ENCODE measurements around the gene TNIK. TPM values are rescaled to one million over a fixed set of nuclear protein-coding genes. Genes with fewer than 3 reads are reported as not detected.
A peak's percentile ranks its signal among the peaks of the same experiment; 100 is the strongest.

TNIK gene
- total RNA-seq, 1 experiment from 2014 or later, result 10.4 TPM

DNA sequence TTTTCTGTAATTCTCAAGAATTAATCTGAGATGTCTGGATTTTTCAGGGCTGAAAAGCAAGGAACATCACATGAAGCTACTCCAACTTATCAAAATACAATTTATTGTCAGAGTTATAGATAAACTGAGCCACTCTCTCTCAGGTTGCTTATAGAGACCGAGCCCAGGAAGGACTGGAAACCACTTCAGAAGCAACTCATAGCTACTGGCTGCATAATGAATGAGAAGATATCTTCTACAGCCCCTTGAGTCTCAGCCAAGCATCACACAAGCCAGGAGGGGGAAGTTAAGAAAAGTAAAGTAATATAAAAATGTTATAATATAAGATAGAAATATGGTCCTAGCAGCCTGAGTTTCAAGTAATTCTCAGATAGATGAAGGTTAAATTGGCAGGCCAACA is 186.0 kb downstream of the TNIK start:
- no peak for DNase-seq (ENCODE audit: low read depth, low spot score)
- in situ Hi-C loops (cut with HindIII; ENCODE audit: low pct_unique_long_range_greater_than_20kb, low sequenced_read_pairs), result no loop called here

DNA sequence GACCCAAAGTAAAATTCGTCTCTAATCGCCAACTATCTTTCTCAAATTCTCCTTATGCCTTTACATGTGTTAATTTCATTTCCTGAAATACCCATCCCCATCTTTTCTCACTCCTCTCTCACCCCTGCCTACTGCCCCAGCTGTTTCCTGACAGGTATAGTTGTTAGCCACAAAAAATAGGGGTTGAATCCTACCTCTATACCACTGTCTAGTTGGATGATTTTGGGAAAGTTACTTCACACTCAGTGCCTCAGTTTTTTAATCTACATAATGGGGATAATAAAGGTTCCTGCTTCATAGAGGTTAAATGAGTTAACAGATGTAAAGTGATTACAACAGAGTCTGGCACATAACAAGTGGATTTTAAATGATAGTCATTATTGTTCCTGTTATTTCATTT is 189.7 kb downstream of the TNIK start:
- in situ Hi-C loops (cut with HindIII; ENCODE audit: low pct_unique_long_range_greater_than_20kb, low sequenced_read_pairs), result no loop called here
- no peak for DNase-seq (ENCODE audit: low read depth, low spot score)

DNA sequence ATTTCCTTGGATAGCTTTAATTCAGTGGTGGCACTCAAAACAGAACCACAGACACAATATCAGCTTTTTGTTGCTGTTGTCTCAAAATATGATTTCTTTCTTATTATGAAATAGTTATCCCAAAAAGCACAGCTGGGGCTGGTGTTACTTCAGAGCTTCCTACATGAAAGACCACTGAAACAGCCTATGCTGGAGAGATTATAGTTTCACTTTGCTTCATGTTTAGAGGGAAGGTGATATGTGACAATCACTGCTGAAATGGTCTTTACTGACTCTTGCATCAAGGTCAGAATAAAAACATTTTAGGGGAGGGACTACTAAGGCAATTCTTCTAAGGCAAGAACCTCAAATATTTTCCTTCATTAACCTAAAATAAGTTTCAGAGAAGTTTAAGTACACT is 190.7 kb downstream of the TNIK start:
- in situ Hi-C loops (cut with HindIII; ENCODE audit: low pct_unique_long_range_greater_than_20kb, low sequenced_read_pairs), result no loop called here
- DNase-seq (ENCODE audit: low read depth, low spot score), result no peak

DNA sequence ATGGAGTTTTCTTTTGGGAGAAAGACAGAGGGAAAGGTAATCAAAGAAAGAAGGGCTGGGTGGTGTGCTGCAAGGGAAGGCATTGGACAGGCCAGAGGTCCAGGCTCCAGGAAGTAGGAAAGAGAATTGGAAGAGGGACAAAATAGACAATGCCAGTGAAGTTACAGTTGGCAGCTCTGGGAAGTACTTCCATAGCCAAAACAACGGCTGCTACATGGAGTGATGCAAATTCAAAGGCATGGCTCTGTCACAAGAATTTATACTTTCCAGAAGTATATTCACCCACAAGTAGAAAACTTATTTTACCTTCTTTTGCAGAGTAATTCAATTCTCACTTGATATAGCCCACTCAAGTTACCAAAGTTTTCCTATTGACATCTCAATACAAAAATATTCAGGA is 191.5 kb downstream of the TNIK start:
- DNase-seq (ENCODE audit: low read depth, low spot score), result no peak
- in situ Hi-C loops (cut with HindIII; ENCODE audit: low pct_unique_long_range_greater_than_20kb, low sequenced_read_pairs), result no loop called here

DNA sequence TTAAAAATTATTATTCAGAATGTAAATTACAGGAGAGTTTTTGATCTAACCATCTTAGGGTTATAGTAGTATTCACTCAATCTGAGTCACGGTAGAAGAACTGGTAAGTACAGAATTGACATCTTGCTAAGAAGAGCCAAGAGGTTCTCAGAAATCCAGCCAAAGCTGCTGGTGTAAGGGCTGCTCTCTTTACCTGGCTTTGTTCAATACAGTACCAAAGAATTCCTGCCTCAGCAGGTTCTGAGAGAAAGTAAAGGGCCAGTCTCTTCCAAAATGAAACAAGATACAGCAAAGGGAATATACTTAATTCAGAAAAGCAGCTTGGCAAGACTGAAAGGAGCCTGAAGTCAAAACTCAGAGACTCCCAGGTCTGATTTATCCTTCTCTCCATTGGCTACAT is 193.1 kb downstream of the TNIK start:
- no peak for DNase-seq (ENCODE audit: low read depth, low spot score)
- in situ Hi-C loops (cut with HindIII; ENCODE audit: low pct_unique_long_range_greater_than_20kb, low sequenced_read_pairs), result no loop called here

DNA sequence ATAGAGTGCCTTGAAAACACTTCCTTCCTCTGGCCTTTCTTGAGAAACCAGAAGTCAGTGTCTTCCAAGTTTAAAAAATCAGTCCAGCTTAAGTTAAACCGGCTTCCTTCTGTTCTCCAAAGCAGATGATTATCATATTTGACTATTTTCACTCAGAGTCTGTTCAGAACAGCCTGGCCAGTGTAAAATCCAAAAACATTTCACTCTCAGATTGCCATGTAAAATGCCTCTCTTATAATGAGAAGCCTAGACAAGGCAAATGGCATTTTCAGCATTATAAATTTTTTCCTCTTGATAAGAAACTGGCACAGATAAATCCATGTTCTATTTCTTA is 193.5 kb downstream of the TNIK start:
- in situ Hi-C loops (cut with HindIII; ENCODE audit: low pct_unique_long_range_greater_than_20kb, low sequenced_read_pairs), result no loop called here
- DNase-seq (ENCODE audit: low read depth, low spot score), result no peak

DNA sequence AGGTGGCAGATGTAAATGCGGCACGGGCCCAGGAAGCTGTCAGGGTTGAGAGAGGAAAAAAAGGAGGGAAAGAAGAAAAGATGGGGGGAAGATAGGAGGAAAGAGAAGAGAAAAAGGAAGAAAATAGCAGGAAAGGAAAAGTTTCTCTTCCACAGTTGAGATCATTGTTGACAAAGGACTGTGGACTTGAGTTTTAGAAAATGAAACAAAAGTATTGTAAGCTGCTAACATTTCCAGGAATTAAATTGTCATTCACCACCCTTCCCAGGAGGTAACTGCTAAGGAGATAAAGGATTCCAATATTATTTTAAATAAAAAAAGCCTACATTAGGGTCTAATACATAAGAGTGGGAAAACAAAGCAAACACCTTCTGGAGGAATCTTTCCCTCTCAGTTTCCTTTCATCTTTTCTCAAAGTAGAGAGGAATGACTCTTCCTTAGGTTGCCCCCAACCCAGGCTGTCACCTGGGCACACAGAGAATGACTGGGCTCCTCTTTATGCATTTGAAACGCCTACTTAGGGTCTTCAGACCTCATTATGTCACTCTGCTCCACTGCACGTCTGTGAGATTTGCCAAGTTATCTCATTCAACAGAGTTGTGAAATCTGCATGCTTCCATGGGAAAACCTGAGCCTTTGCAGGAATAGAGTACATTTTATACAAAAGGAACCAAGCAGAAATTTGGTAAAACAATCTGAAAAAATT is 194.0 kb downstream of the TNIK start:
- no peak for DNase-seq (ENCODE audit: low read depth, low spot score)
- in situ Hi-C loops (cut with HindIII; ENCODE audit: low pct_unique_long_range_greater_than_20kb, low sequenced_read_pairs), result no loop called here

DNA sequence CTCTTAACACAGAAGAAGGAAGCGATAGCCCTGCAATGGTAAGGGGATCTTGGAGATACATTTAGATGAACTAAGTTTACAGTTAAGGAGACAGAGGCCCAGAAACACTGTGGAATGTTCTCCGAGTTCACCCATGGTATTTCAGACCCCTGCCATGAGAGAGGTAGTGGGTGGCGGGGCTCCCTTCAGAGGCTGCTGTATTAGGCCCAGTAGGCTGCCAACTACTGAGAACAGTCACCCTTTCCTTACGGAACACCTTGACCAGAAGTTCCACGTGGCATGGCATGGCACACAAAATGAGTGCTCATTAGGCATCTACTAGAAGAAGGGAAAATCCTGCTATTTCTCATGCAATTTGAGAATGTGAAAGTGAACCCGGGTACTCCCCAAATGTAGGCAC is 195.4 kb downstream of the TNIK start:
- in situ Hi-C loops (cut with HindIII; ENCODE audit: low pct_unique_long_range_greater_than_20kb, low sequenced_read_pairs), result no loop called here
- DNase-seq (ENCODE audit: low read depth, low spot score), result no peak

DNA sequence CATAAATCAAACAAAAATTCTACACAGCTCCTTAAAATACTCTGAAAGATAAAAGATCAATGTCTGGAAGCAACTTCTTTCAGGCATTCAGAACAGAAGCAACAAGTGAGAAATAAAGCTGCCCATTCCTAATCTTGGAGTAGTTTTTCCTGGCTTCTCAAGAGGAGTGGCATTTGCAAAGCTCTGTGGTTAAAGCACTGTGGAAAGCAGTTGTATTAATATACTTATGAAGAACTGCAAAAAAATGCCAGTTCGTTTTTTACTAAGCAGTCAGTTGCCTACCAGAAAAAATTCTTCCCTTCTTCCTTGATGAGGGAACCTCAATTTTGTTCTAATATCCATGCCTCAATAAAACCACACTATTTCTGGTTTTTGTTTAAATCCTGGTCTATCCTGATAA is 197.8 kb downstream of the TNIK start:
- no peak for DNase-seq (ENCODE audit: low read depth, low spot score)
- in situ Hi-C loops (cut with HindIII; ENCODE audit: low pct_unique_long_range_greater_than_20kb, low sequenced_read_pairs), result no loop called here

DNA sequence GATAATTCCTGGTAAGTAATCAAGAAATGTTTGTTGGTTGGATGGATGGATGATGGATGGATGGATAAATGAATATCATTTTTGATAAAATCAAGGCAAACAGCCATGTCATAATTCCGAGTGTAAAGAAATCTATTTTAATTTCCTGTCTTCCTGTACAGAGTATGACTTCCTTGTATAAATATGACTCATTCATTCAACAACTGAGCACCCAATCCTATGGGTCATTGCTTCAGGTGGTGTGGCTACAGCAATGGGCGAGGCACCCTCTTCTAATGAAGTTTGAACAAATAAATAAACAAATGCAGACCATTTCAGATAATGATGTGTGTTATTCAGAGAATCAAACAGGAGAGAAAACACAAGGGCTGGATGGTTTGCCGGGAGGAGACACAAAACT is 198.7 kb downstream of the TNIK start:
- in situ Hi-C loops (cut with HindIII; ENCODE audit: low pct_unique_long_range_greater_than_20kb, low sequenced_read_pairs), result no loop called here
- no peak for DNase-seq (ENCODE audit: low read depth, low spot score)

DNA sequence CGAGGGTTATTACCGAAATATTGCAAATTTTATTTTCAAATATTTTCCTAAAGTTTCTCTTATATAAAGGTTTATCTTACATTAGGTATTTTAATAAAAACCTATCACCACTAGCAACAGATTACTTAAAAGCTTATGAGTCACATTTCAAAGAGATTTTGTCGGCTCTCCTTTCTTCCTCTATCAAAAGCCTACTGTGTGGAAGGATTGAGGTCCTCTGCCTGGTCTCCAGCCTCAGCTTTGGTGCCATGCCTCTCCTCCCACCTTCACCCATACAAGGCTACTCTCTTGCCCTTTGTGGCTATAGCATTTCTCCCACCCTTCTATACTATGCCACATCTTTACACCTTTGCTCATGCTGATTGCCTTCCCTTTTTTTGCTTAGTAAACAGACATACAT is 199.3 kb downstream of the TNIK start:
- no peak for DNase-seq (ENCODE audit: low read depth, low spot score)
- in situ Hi-C loops (cut with HindIII; ENCODE audit: low pct_unique_long_range_greater_than_20kb, low sequenced_read_pairs), result no loop called here

DNA sequence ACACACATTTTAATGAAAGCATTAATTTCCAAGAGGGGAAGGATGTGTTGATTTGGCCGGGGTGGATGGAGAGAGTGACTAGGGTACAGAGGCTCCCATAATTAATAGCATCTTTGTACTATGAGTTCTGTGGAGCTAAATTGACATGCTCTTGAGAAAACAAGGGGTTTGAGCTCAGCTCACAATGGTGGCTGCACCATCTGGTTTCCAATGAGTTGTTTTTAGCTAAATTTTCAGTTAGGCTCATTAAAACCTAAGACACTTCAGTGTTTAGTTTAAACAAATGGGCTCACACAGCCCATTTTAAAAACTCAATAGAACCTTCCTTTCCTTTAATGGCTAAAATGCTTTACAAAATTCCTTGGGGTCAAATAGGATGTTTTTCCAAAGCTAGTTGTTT is 199.7 kb downstream of the TNIK start:
- DNase-seq (ENCODE audit: low read depth, low spot score), result no peak
- in situ Hi-C loops (cut with HindIII; ENCODE audit: low pct_unique_long_range_greater_than_20kb, low sequenced_read_pairs), result no loop called here

DNA sequence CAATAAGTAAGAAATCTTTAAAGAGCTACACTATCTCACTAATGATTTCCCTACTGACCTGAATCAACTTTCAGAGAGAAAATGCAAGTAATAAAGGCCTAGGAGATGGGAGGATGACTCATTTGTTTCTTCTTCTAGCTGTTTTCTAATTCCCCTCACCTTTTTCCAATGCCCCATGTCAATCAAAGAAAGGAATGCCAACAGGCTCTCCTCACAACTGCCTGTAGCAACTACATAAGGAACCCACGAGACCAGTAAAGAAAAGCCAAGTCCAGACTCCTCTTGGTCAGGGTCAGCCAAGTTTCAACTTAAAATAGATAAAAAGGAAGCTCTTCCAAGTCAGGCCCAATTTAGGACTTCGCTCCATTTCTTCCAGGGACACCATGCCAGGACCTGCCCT is 201.9 kb downstream of the TNIK start:
- in situ Hi-C loops (cut with HindIII; ENCODE audit: low pct_unique_long_range_greater_than_20kb, low sequenced_read_pairs), result no loop called here
- DNase-seq (ENCODE audit: low read depth, low spot score), result no peak

DNA sequence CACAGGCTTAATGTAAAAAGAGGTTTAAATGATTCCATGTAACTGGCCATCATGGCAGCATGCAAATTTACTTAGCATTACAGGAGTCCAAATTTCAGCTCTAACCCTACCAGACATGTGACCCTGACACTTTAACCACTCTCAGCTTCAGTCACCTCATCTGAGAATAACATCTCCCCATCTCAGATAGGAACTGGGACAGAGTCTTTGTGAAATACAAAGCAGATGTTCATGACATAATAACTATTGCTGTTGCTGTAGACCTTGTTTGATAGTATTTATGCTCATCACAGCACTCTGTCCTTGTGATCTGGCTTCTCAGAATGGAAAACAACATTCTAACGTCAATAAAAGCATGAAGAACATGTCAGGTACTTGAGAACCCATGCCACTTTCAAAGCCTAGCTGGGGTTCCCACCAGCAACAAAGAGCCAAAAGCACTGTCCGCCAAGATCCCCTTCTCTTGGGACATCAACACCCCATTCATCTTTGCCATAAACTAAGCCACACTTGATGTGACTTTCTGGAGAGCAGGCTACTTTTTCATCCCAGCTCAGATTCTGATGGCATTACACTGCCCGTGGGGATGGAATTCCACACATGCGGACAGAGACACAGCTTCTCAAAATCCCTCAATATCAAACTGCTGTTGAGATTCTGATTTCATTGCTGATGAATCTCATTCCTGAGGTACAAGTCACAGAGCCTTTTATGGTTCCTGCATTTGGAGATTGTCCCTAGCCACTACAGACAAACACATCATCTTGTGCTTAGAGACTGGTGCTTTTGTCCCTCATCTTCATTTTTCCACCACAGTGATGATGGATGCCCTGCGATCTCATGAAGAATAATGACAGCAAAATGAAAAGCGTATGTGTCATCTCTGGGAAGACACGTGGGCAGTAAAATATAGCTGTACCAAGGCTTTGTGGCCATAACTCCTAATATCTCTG is 202.7 kb downstream of the TNIK start:
- in situ Hi-C loops (cut with HindIII; ENCODE audit: low pct_unique_long_range_greater_than_20kb, low sequenced_read_pairs), result no loop called here
- DNase-seq (ENCODE audit: low read depth, low spot score), result no peak

DNA sequence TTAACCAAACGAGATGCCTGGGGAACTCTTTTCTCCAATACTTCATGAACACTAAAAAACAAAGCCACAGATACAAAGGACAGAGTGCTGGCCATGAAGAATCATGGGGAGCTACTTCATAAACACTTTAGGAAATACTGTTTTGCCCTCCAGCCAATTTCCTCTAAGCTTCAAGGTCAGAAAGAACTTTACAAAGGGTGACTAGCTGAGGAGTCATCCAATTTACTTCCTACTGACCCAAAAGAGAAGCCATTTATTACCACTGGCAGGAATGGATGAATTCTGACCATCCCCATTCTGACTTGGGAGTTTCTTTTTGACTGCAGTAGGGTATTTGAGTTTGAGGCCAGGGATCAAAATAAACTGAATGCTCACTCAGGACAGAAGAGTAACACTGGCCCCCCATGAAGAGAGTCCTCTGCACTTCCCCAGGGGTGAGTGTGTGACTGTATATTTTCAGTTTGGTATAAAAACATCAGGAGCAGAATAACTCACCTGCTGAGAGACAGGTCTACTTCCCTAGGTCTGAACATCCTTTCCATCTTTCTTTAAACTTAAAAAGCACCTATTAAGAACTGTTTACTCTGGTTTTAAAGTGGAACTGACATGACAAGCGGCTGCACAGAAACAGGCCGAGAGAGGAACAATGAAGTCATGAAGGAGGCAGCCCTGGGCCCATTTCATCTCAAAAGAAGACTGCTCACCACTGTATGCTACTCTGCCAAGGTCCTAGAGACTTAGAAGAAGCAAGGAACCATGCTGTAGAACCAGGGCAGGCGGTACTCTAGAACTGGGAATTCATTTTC is 203.6 kb downstream of the TNIK start:
- in situ Hi-C loops (cut with HindIII; ENCODE audit: low pct_unique_long_range_greater_than_20kb, low sequenced_read_pairs), result no loop called here
- peak; percentile 8 for DNase-seq (ENCODE audit: low read depth, low spot score)

DNA sequence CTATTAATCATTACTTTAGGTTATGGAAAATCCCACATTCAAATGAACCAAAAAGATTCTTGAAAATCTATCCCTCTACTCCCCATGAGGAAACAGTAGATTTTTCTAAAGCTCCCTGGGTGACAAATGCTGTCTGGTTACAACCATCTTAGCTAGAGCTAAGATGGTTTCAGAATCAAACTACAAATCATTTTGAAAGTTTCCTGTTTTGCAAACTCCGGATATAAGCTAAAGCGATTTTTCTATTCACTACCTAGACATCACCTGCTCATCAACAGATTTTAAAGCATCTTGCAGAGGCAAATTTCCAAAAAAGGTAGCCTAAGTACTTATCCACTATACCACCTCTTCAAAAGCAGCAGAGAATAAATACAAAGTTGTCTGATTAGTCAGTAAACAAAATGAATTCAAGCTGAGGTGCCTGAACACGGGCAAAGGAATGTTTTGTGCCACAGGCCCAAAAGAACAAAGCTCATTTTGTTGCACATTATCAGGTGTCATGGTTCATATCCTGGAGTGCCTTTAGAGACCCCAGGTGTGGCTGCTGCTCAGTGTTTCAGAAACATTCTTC is 204.9 kb downstream of the TNIK start:
- in situ Hi-C loops (cut with HindIII; ENCODE audit: low pct_unique_long_range_greater_than_20kb, low sequenced_read_pairs), result no loop called here
- DNase-seq (ENCODE audit: low read depth, low spot score), result no peak

DNA sequence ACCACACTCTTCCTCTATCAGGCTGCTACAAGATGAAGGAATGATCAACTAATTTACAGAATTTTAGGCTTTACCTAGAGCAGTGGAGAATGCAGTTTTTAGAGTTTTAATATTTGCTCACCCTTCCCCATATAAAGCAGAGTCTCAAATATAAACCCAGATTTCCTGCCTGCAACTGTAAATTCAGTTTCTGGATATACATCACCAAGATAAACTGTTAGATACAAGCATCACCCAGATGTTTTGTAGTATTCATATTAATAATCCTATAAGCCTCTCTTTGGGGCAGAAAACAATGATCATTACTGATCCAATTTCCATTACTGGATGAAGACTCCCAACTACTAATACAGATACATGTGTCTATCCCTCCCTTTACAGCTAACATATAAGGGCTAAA is 205.9 kb downstream of the TNIK start:
- in situ Hi-C loops (cut with HindIII; ENCODE audit: low pct_unique_long_range_greater_than_20kb, low sequenced_read_pairs), result no loop called here

DNA sequence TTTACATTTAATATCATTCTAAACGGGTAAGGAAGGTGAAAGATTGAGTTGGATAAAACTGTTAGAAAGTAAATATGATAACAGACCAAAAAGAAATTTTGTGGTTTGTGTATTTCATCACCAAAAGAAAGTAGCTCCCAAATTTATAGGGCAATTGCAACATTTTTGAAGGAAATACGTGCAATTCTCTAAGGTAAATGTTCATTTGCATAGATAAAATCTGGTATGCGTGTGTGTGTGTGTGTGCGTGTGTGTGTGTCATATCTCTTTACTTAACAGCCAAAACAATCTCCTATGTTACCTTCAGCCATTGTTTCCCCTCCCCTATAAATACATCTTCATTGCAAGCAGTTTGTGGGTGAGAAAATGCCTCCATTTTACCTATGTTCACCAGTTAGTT is 208.4 kb downstream of the TNIK start:
- in situ Hi-C loops (cut with HindIII; ENCODE audit: low pct_unique_long_range_greater_than_20kb, low sequenced_read_pairs), result no loop called here
- DNase-seq (ENCODE audit: low read depth, low spot score), result no peak

More for the DNA sequence above, 205.9 kb downstream of the TNIK start:
- no peak for DNase-seq (ENCODE audit: low read depth, low spot score)
